Hepatocyte (in vitro differentiated cells): ENCODE data around the gene ABCB8.

ENCODE experiments used
- CTCF ChIP-seq: fragments of 200-600 bp; sonication (generic); IDR thresholded peaks from 2 replicates; pipeline ENCODE4 v1.5.1; 2016; ENCODE audit warnings: antibody characterized with exemption, mild to moderate bottlenecking; ENCODE audit not compliant: poor library complexity
- EZH2 ChIP-seq: fragments of 200-600 bp; sonication (generic); IDR thresholded peaks from 2 replicates; pipeline ENCODE4 v1.6.1; 2016; ENCODE audit warnings: antibody characterized with exemption, mild to moderate bottlenecking, borderline replicate concordance

DNA sequence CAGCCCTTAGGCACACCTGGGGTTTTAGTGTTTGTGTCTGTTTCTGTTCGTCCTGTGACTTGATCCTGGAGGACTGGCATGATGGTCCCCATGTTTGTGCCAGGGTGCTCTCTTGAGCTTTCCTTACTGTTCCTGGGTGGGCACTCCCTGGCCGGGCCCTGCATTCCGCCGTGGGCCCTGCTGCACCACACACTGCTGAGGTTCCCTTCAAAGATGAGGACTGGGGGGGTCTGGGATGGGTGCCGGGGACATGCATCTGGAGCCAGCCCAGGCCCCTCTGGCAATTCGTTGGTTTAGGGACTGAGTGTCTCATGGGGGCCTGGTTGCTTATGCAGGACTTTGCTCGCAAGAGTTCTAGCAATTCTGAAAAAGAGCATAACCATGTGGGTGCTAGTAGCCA lies 62.8 kb downstream of the ABCB8 start:
- TF ChIP-seq CTCF (no peak), EZH2 (no peak)
